Neural progenitor cell (in vitro differentiated cells): ENCODE results near the gene SLC16A9. TPM values are rescaled to one million over a fixed set of nuclear protein-coding genes. Genes with fewer than 3 reads are reported as not detected.
"Not testable (repeated sequence)": the region's sequence is repeated elsewhere in the genome, so short reads cannot be mapped to it uniquely, and the experiment has no call there.

ENCODE experiments used
- DNase-seq: peaks from one replicate; pipeline ENCODE4 v3.0.0-alpha.2; 2016; ENCODE audit warnings: low spot score
- H2AFZ ChIP-seq: fragments of 200-600 bp; sonication (generic); replicated peaks from 2 replicates; pipeline ENCODE4 v1.6.1; 2016; ENCODE audit warnings: antibody characterized with exemption
- H3F3A ChIP-seq: fragments of 200-600 bp; sonication (generic); 2 replicates; pipeline ENCODE4 v1.6.1; 2016; ENCODE audit warnings: antibody characterized with exemption, low read depth
- H3K27ac ChIP-seq: fragments of 200-600 bp; sonication (generic); 2 replicates; pipeline ENCODE4 v1.5.1; 2016; ENCODE audit warnings: mild to moderate bottlenecking
- H3K27me3 ChIP-seq: fragments of 200-600 bp; sonication (generic); 2 replicates; pipeline ENCODE4 v1.6.1; 2016; ENCODE audit warnings: mild to moderate bottlenecking, moderate library complexity
- H3K36me3 ChIP-seq: fragments of 200-600 bp; sonication (generic); 2 replicates; pipeline ENCODE4 v1.5.1; 2016
- H3K4me1 ChIP-seq: fragments of 200-600 bp; sonication (generic); 2 replicates; pipeline ENCODE4 v1.6.1; 2016; ENCODE audit warnings: mixed run types
- H3K4me2 ChIP-seq: fragments of 200-600 bp; sonication (generic); 2 replicates; pipeline ENCODE4 v1.6.1; 2016
- H3K4me3 ChIP-seq: fragments of 200-600 bp; sonication (generic); 2 replicates; pipeline ENCODE4 v1.5.1; 2016
- H3K79me2 ChIP-seq: fragments of 200-600 bp; sonication (generic); 2 replicates; pipeline ENCODE4 v1.6.1; 2016; ENCODE audit warnings: low read depth
- H3K9ac ChIP-seq: fragments of 200-600 bp; sonication (generic); 2 replicates; pipeline ENCODE4 v1.6.1; 2016
- H3K9me3 ChIP-seq: fragments of 200-600 bp; sonication (generic); 2 replicates; pipeline ENCODE4 v1.5.1; 2016; ENCODE audit warnings: low read depth
- H4K20me1 ChIP-seq: fragments of 200-600 bp; sonication (generic); 2 replicates; pipeline ENCODE4 v1.6.1; 2016; ENCODE audit warnings: low read depth
- H3K27ac Mint-ChIP-seq: 3 replicates; pipeline ENCODE4 v1.8.0; 2021; ENCODE audit warnings: mixed read lengths
- H3K27me3 Mint-ChIP-seq: 2 replicates; pipeline ENCODE4 v1.8.0; 2022; ENCODE audit warnings: low read depth, mild to moderate bottlenecking, inconsistent platforms, moderate library complexity, mixed read lengths; ENCODE audit not compliant: insufficient read depth
- H3K36me3 Mint-ChIP-seq: 3 replicates; pipeline ENCODE4 v1.8.0; 2021; ENCODE audit warnings: mixed read lengths
- H3K4me1 Mint-ChIP-seq: 3 replicates; pipeline ENCODE4 v1.8.0; 2021; ENCODE audit warnings: mixed read lengths
- H3K4me3 Mint-ChIP-seq: 3 replicates; pipeline ENCODE4 v1.8.0; 2021; ENCODE audit warnings: mild to moderate bottlenecking, moderate library complexity, mixed read lengths
- H3K9me3 Mint-ChIP-seq: 3 replicates; pipeline ENCODE4 v1.8.0; 2020; ENCODE audit warnings: mixed read lengths
- EZH2 ChIP-seq: fragments of 200-600 bp; sonication (generic); IDR thresholded peaks from 2 replicates; pipeline ENCODE4 v1.6.1; 2017; ENCODE audit warnings: antibody characterized with exemption, mild to moderate bottlenecking, moderate library complexity
- EZH2phosphoT487 ChIP-seq: fragments of 200-600 bp; sonication (generic); IDR thresholded peaks from 2 replicates; pipeline ENCODE4 v1.6.1; 2017; ENCODE audit warnings: antibody characterized with exemption
- total RNA-seq: library from RNA; depleted of rRNA; stranded (reverse); fragments of >200 nt; gene quantifications from 2 replicates; pipeline ENCODE4 v1.2.3, GENCODE V29; 2015; ENCODE audit warnings: low replicate concordance
- TF ChIP-seq, protein P1 (sequence below): fragments of 200-600 bp; sonication (generic); IDR thresholded peaks from 2 replicates; pipeline ENCODE4 v1.5.1; 2017; ENCODE audit warnings: antibody characterized with exemption, mild to moderate bottlenecking

Gene SLC16A9
- total RNA-seq, 1 donor from 2014 or later: 48.5 TPM

DNA sequence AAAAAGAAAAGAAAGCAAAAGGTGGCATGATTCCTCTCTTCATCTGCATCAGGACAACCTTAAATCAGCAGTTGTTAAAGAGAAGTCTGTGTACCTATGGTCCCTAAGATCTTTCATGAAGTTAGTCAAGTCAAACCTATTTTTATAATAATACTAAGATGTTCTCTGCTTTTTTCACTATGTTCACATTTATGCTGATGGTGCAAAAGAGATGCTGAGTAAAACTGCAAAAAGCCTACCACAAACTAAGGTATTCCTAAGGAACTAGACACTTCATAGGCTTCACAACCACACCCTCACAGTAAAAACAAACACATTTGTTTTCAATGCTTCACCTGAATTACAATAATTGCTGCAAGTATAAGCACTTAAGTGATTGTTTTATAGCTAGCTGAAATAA lies 43.3 kb downstream of the SLC16A9 start:
- Mint-ChIP-seq H3K4me1 (no peaks in the 10 kb centered on the region), H3K36me3 (peaks cover 30% of the 10 kb centered on the region), H3K4me3 (no peak overlapping the region), H3K9me3 (peaks cover 11% of the 10 kb centered on the region), H3K27ac (no peak overlapping the region), H3K27me3 (peaks cover 3% of the 10 kb centered on the region)
- no peak overlapping the region for H3K27ac ChIP-seq
- no peaks in the 10 kb centered on the region for H3K9me3 ChIP-seq
- H3K4me3 ChIP-seq: no peak overlapping the region
- H3K79me2 ChIP-seq: peaks cover 2% of the 10 kb centered on the region
- no peak overlapping the region for H3K9ac ChIP-seq
- no peaks in the 10 kb centered on the region for H3K4me1 ChIP-seq
- H3F3A ChIP-seq: no peaks in the 10 kb centered on the region
- H4K20me1 ChIP-seq: no peaks in the 10 kb centered on the region
- no peak for DNase-seq
- no peak overlapping the region for H3K4me2 ChIP-seq
- peaks cover 3% of the 10 kb centered on the region for H3K36me3 ChIP-seq
- no peaks in the 10 kb centered on the region for H3K27me3 ChIP-seq
- TF ChIP-seq, protein P1, sequence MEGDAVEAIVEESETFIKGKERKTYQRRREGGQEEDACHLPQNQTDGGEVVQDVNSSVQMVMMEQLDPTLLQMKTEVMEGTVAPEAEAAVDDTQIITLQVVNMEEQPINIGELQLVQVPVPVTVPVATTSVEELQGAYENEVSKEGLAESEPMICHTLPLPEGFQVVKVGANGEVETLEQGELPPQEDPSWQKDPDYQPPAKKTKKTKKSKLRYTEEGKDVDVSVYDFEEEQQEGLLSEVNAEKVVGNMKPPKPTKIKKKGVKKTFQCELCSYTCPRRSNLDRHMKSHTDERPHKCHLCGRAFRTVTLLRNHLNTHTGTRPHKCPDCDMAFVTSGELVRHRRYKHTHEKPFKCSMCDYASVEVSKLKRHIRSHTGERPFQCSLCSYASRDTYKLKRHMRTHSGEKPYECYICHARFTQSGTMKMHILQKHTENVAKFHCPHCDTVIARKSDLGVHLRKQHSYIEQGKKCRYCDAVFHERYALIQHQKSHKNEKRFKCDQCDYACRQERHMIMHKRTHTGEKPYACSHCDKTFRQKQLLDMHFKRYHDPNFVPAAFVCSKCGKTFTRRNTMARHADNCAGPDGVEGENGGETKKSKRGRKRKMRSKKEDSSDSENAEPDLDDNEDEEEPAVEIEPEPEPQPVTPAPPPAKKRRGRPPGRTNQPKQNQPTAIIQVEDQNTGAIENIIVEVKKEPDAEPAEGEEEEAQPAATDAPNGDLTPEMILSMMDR: no peak
- TF ChIP-seq EZH2phosphoT487 (no peak), EZH2 (no peak)
- H2AFZ ChIP-seq: no peak overlapping the region

DNA sequence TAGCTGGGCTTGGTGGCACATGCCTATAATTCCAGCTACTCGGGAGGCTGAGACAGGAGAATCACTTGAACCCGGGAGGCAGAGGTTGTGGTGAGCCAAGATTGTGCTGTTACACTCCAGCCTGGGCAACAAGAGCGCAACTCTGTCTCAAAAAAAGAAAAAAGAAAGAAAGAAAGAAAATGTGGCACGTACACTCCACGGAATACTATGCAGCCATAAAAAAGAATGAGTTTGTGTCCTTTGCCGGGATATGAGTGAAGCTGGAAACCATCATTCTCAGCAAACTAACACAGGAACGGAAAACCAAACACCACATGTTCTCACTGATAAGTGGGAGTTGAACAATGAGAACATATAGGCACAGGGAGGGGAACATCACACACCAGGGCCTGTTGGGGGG lies 46.4 kb downstream of the SLC16A9 start:
- DNase-seq, H3K27me3 Mint-ChIP-seq, H2AFZ ChIP-seq, H3K4me1 Mint-ChIP-seq, H3K9ac ChIP-seq, H3K36me3 ChIP-seq, H3K27me3 ChIP-seq, H3K27ac Mint-ChIP-seq, H3F3A ChIP-seq, H3K4me3 ChIP-seq, H3K4me2 ChIP-seq, H3K27ac ChIP-seq, H4K20me1 ChIP-seq, H3K4me1 ChIP-seq, H3K9me3 ChIP-seq, H3K4me3 Mint-ChIP-seq: not testable (repeated sequence)
- H3K36me3 Mint-ChIP-seq: peaks cover 42% of the 10 kb centered on the region
- H3K79me2 ChIP-seq: peaks cover 11% of the 10 kb centered on the region
- H3K9me3 Mint-ChIP-seq: peaks cover 22% of the 10 kb centered on the region

DNA sequence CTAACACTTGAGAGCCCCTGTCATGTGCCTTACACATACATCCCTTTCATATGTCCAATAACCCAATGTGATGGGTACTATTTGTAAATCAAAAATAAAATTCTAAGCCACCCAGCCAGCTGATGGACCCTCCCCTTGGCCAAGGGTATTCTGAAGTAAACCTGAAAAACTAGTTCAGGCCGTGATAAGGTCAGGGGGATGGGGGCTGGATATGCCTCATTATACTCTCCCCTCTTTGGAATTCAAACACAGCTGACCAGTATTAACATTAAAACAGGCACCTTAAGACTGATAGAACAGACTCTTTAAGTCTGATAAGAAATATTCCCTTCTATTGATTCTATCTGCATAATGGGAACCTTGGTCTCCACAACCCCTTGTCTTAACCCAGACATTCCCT lies 51.9 kb downstream of the SLC16A9 start:
- H3K9me3 ChIP-seq: no peaks in the 10 kb centered on the region
- H3K4me3 Mint-ChIP-seq: no peak overlapping the region
- no peak for DNase-seq
- no peak overlapping the region for H3K4me2 ChIP-seq
- H2AFZ ChIP-seq: no peak overlapping the region
- TF ChIP-seq EZH2: no peak
- TF ChIP-seq, protein P1: no peak
- TF ChIP-seq EZH2phosphoT487: no peak
- peaks cover 4% of the 10 kb centered on the region for H3K36me3 ChIP-seq
- no peaks in the 10 kb centered on the region for H3K27me3 ChIP-seq
- H3K27me3 Mint-ChIP-seq: no peaks in the 10 kb centered on the region
- H3K27ac ChIP-seq: no peak overlapping the region
- no peaks in the 10 kb centered on the region for H3F3A ChIP-seq
- H3K9ac ChIP-seq: no peak overlapping the region
- H3K4me3 ChIP-seq: no peak overlapping the region
- no peaks in the 10 kb centered on the region for H3K4me1 ChIP-seq
- H3K4me1 Mint-ChIP-seq: no peaks in the 10 kb centered on the region
- H3K27ac Mint-ChIP-seq: no peak overlapping the region
- no peaks in the 10 kb centered on the region for H4K20me1 ChIP-seq
- peaks cover 11% of the 10 kb centered on the region for H3K79me2 ChIP-seq
- peaks cover 19% of the 10 kb centered on the region for H3K9me3 Mint-ChIP-seq
- H3K36me3 Mint-ChIP-seq: peaks cover 19% of the 10 kb centered on the region

DNA sequence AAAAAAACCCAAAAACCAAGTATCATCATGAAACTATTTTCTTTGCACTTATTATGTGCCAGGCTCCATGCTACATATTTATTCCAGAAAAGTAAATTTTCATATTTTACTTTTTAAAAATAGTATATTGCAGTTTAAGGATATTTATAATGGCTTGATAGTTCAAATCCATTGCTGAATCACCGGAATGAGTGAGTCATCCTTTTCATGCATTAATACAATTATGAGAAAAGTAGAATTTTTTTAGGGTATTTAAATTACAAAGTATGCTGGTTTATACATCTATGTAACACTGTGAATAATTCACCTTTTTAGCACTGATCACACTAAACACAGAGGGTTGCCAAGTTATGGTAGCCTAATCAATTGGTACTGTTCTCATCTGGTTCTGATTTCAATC lies 54.3 kb downstream of the SLC16A9 start:
- Mint-ChIP-seq H3K27me3 (no peaks in the 10 kb centered on the region), H3K4me1 (no peaks in the 10 kb centered on the region), H3K9me3 (peaks cover 5% of the 10 kb centered on the region), H3K4me3 (no peak overlapping the region), H3K27ac (no peak overlapping the region), H3K36me3 (peaks cover 7% of the 10 kb centered on the region)
- no peaks in the 10 kb centered on the region for H3F3A ChIP-seq
- no peaks in the 10 kb centered on the region for H3K9me3 ChIP-seq
- H3K4me3 ChIP-seq: no peak overlapping the region
- TF ChIP-seq EZH2: no peak
- no peak for TF ChIP-seq EZH2phosphoT487
- TF ChIP-seq, protein P1: no peak
- no peak overlapping the region for H3K9ac ChIP-seq
- H3K4me1 ChIP-seq: no peaks in the 10 kb centered on the region
- no peak overlapping the region for H3K27ac ChIP-seq
- no peaks in the 10 kb centered on the region for H3K27me3 ChIP-seq
- no peak for DNase-seq
- H3K79me2 ChIP-seq: no peaks in the 10 kb centered on the region
- peaks cover 4% of the 10 kb centered on the region for H3K36me3 ChIP-seq
- H2AFZ ChIP-seq: no peak overlapping the region
- H4K20me1 ChIP-seq: no peaks in the 10 kb centered on the region
- H3K4me2 ChIP-seq: no peak overlapping the region
